Hepatic stellate cell (primary cell): ENCODE data around the gene SLC16A11.

Experiments used
- DNase-seq: peaks from one replicate; pipeline ENCODE4 v3.0.0; 2011; ENCODE audit warnings: low spot score

SLC16A11 gene

DNA sequence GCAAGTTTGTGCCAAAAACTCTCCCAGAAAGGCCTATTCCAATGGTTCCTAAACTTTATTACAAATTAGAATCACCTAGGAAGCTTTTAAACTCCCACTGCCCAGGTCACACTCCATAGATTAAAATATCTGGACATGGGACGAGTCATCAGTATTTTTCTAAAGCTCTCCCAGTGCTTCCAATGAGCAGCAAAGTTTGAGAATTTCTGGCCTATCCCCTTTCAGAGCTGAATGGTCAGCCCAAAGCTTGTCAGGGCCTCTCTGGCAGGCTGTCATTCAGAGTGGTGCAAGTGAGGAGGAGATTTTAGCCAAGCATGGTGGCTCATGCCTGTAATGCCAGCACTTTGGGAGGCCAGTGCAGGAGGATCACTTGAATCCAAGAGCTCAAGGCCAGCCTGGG is 18.6 kb downstream of the SLC16A11 start:
- DNase-seq = no peak

DNA sequence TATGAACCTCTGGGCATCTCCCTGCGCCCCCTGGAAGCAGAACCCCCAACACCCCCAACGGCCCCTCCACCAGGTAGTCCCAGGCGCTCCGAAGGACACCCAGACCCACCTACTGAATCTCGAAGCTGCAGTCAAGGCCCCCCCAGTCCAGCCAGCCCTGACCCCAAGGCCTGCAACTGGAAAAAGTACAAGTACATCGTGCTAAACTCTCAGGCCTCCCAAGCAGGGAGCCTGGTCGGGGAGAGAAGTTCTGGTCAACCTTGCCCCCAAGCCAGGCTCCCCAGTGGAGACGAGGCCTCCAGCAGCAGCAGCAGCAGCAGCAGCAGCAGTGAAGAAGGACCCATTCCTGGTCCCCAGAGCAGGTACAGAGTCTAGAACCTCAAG is 19.5 kb downstream of the SLC16A11 start:
- no peak for DNase-seq

DNA sequence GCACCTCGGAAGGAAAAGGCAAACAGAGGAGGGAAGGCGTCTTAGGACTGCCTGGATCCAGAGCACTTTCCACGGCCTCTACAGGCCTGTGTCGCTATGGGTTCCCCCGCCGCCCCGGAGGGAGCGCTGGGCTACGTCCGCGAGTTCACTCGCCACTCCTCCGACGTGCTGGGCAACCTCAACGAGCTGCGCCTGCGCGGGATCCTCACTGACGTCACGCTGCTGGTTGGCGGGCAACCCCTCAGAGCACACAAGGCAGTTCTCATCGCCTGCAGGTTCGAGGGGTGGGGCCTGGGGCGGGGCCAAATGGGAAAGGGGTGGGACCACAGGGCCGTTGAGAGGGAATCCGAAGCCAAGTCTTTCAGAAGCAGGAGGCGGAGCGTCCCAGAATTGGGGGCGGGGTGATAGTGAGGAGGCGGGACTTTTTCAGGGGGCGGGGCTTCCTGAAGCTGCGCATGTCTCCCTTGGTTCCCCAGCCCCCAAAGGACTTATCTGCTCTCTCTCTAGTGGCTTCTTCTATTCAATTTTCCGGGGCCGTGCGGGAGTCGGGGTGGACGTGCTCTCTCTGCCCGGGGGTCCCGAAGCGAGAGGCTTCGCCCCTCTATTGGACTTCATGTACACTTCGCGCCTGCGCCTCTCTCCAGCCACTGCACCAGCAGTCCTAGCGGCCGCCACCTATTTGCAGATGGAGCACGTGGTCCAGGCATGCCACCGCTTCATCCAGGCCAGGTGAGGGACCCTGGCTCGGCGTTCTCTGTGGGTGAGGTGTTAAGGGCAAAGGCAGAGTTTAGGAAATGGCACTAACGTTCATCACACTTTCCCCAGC is 20.1 kb downstream of the SLC16A11 start:
- DNase-seq = peak; percentile 82

DNA sequence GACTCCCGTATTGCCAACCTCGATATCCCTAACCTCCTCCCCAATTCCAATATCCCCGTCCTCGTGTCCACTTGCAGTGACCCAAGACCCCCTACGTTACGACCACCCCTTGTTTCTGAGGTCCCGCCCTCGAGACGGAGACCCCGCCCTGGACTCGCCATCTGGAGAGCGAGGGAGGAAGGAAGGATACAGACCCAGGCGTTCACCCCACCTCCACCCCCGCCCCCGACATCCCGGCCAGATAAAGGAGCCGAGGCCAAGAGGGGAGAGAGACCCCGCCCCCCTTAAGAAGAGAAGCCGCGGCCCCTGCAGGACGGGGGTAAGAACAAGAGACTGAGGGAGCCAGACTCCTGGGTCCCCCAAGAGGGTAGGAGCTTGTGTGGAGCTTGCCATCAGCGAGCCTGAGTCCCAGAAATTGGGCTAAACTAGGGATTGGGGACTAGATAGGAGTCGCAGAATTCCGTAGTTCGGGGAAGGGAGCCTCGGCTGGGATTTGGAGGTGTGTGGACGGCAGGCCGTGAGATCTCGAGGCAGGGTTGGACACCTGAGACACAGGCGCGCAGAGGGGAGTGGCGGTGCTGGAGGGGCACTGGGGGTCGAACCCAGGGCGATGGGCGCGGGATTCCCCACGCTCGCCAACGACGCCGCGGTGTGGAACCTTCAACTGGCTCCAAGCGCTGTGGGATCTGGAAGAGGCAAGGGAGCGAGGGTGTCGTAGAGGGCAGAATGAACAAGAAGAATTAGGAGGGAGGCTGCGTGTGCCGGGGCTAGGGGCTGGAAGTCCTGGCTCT is 20.9 kb downstream of the SLC16A11 start, which contains the start of gene BCL6B:
Gene BCL6B (plus strand): TSS at position 270 of the 791 bp plus-strand sequence. CDS start 622 bp downstream, outside the sequence.
- no peak for DNase-seq

DNA sequence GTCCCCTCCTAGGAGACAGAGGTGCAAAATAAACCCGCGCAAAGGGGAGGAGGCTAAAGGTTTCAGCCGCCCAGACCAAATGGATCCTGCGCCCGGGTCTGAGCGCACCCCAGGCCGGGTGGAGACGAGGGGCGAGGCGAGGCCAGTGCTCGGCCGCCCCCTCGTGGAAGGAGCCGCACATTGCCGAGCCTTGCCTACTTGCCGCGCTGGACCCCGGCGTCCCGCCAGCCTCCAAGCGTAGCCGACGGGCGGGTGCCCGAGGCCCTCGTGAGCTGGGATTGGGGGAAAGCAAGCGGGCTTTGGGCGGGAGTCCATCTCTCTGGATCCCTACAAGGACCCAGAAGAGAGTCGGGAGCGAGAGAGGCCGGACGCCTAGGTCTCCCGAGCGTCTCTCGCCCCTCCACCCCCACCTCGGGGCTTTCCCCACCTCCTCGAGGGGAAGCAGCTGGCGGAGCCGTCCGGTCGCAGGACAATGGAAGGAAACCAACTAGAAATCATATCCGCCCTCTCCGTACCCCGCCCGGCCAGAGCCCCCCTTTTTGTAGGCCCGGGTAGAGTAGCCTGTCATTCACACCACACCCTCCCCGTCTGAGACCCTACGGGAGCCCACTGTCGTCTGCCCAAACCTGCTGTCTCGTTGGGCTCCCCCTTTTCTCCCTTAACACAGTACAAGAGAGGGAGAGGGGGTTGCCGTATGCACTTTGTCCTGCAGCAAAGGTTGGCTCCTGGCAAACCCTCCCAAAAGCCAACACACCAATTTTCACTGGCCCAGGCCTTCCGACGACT is 21.7 kb downstream of the SLC16A11 start:
- peak; percentile 92 for DNase-seq

DNA sequence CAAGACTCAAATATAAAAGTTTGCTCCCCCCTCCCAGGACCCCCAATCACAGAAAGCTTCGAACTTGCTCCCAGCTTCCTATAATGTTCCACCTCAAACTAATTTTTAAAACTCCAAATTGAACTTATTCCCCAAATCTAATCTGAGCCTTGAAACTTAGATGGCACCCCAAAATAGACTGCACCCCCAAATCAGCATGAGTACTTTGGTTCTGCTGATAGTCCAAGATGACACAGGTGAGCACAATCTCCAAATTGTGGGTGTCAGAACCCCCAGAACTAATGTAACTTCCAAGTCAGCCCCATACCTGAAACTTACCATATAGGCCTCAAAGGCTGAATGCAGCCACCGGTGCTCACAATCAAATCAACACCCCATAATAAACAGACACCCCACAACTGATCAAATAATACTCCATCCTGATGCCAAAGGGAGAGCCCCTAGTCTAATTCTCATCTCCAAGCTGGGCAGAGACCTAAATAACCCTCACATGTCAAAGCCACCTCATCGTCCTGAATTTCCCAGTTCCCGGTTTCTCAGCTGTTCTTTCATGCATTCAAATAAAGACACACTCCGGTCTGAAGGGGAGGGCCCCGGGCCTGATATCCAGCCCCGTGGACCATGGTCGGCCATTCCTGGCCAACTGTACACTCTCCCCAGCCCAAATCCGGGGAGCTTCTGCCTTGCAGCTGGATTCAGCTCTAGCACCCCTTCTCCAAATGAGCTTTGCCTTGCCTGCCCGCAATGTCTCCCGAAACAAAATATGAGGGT is 22.8 kb downstream of the SLC16A11 start:
- no peak for DNase-seq

DNA sequence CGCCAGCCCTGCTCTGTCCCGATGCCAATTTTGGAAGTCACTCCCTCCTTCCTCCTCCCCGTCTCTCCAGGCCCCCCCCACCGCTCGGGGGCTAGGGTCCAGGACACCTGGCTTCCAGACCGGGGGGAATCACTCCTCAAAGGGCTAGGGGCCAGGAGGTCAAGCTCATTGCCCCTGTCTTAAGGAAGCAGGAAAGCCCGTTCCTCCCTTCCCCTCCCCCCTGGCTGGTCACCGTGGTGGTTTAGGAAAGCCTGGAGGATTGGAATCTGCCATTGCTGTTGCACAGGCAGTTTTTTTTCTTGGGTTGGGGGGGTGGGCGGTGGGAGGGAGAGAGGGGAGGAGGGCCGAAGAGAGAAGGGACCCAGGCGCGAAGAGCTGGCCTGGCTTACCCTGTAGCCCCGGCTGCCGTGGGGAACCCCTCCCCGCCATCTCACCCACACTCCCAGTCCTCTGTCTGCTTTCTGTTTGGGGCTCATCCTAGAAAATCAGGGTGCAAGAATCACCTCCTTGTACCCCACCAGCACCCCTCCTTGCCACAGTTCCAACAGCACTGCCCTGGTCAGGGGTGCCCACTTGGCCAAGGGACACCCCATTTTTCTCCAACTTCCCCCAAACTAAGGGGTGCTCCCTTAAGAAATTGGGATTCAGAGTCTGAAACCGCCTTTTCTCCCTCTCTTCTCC is 23.9 kb downstream of the SLC16A11 start:
- peak; percentile 85 for DNase-seq

DNA sequence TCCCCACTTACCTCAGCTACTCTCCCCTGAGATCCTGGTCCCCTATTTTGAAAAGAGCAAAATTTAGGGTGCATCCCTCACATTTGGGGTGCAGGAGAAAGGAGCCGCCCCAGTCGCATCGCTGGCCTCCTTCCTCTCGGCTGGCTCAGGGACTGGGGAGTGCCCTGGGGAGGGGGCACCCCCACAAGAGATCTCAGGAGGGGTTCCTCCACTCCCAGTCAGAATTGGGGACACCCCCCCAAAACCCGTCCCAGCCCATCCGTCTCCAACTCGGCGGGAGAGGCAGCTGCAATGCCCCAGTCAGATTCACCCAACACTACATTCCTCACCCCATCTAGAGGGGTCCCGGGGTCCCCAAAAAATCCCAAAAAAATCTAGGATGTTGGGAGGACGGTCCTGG is 24.5 kb downstream of the SLC16A11 start:
- DNase-seq = no peak

DNA sequence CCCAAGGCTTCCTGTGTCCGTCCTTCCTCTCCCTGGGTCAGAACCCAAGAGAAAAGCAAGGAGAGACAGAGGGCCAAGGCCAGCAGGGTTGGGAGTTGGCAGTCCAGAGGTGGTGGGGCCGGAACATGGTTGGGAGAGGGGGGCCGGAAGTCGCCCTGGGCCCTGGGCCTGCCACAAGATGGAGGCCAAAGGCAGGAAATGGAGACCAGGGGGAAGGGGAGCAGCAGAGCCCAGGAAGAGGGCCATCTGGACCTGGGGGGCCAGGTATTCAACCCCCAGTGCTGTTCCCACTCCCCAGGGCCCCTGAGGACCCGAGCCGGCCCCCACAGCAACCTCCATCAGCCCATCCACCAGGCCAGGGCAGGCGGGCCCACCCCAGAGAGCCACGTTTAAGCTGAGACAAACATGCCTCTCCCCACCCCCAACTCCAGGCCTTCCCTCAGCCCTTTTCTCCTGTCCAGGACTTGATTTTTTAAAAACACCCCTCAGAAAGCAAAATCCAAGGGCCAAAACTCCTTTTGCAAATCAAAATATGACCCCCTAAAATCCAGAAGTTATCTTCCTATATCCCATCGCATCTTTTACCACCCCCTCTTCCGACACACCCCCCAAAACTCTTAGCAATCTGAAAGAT is 25.4 kb downstream of the SLC16A11 start:
- no peak for DNase-seq

DNA sequence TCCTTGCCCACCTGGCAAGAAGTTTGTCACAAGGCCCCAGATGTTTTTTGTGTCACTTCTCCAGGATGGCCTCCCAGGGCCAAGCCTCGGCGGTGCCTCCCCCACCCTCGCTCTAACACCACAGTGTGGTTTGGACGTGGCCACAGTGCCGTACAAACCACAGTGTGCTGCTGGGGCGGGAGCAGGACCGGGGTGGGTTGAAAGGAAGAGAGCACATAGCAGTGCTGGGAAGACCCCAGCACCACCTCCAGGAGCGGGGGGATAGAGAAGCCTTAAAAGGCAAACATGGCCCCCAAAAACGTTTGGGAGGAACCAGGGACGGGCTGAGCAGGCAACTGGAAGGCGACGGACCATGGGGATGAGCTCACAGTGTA is 26.1 kb downstream of the SLC16A11 start:
- DNase-seq = no peak

DNA sequence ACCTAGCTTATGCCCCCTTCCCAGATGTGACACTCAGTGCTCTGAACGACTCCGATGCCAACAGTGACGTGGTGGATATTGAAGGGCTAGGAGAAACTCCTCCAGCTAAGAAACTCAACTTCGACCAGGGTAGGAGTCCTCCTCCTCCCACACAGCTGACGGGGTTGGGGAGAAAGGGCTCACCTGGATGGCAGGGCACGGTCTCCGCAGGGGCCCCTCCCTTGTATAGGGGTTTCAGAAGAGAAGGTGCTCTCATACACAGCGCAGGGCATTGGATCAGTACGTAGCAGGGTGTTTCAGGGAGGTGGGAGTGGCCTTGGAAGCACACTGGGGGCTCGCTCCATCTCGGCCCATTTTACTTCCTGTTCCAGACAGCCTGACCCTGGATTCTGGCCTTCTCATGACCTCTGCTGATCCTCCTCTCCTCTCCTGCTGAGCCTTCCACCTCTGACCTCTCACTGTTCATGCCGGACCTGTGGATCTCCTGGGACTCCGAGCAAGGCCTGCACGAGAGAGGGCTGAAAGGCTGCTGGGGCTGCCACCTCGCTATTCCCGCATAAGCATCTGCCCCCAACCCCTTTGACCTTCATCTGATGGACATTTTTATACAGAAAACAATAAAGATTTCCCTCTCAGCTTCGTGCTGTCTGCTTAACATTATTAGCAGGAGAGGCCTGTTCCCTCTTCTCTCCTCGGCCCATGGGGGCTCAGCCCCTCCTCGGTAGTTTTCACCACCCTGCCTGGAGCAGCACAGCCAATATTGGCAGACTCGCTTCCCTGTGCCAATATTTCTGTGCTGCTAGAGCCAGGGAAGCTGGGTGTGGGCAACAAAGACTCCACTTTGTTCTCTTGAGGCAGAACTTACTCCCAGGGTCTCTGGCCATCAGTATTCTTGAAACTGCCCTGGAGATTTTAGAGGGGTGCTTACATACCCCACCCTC is 26.7 kb downstream of the SLC16A11 start:
- no peak for DNase-seq

DNA sequence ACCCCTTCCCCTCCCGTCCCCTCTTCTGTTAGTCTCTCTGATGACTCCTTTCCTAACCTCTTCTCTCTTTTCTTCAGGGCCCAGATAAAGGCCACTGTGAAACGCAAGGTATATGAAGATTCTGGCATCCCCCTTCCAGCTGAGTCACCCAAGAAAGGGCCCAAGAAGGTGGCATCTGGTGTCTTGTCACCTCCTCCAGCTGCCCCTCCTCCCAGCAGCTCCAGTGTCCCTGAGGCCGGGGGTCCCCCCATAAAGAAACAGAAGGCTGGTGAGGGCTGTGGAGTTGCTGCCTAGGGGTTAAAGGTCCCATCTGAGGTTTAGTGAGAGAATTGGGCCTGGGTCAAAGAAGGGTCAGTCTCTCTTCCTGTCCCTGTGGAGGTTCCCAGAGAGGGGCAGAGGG is 27.5 kb downstream of the SLC16A11 start:
- DNase-seq = no peak

DNA sequence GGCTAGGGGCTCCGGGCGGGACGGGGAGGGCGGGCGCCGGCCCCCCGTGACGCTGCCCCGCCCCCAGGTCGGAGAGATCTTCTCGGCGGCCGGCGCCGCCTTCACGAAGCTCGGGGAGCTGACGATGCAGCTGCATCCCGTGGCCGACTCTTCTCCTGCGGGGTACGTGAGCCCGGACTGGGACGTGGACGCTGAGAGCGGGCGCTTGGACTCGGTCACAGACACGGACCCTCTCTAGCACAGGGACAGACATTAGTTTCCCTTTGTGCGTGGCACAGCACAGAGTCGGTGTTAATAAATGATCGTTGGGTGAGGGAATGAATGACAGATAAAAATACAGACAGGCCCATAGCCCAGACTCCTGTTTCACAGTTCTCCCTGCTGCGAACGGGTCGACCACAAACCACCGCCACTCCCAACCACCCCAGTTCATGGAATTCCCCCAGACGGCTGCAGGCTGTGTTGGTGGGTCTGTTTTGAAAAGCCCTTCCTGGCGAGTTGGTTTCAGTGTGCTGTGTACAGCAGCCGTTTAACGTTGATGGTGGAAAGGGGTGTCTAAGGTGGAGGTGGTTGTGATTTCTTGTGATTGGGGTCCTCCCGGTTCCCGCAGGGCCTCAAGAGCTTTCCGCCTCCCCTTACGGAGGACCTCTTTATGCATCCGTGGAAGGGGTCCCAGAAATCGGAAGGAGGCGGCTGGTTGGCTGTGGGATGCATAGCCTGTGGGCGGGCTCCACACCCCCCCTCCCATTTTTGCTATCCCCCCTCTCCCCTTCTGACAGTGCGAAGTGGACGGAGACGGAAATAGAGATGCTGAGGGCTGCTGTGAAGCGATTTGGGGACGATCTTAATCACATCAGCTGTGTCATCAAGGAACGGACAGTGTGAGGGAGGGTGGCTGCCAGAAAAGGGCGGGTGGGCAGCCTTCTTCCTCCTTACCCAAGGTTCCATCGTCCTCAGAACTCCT is 28.6 kb downstream of the SLC16A11 start:
- DNase-seq = peak; percentile 71

DNA sequence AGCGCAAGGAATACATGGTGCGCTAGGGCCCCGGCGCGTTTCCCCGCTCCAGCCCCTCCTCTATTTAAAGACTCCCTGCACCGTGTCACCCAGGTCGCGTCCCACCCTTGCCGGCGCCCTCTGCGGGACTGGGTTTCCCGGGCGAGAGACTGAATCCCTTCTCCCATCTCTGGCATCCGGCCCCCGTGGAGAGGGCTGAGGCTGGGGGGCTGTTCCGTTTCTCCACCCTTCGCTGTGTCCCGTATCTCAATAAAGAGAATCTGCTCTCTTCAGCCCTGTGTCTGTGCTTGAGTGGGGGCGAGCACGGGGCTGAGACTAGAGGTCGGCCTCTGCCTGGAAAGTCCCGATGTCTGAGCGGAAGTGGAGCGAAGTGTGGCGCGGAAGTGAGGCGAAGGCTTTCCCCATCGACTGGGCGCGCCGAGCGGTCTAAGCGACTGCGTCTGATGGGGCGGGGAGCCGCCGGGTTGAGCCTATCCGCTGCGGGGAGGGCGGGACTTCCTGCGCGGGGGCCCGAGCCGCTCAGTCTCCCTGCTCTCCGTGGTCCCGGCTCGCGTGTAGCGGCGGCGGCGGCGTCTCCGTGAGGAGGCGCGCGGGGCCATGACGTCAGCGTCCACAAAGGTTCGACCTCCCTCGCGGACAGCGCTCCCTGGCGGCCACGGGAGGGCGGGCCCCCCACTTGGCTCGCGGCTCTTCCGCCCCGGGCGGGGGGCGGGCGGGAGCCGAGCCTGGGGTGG is 29.5 kb downstream of the SLC16A11 start:
- DNase-seq = peak; percentile 98

DNA sequence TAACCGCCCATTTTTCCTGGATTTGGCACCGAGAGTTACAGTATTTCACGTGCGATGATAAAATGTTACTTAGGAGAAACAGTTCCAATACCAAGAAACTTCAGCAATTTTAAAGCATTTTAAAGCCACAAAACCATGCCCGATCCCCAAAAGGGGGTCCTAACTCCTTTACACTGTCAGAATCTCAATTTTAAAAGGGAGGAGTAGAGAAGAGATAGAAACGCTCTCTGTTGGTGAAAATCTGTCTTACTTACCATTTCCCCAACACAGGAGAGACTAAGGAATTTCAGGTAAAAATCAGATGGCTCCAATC is 32.0 kb downstream of the SLC16A11 start:
- DNase-seq = no peak

DNA sequence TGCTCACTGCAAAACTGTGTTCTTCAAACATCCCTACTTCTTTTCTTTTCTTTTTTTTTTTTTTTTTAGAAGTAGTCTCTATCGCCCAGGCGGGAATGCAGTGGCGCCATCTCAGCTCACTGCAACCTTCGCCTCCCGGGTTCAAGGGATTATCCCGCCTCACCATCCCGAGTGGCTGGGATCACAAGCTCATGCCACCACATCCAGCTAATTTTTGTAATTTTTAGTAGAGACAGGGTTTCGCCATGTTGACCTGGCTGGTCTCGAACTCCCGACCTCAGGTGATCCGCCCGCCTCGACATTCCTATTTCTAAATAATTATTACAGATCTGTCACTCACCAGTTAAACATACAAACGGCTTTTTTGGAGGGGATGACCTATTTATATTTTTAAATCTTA is 32.5 kb downstream of the SLC16A11 start:
- no peak for DNase-seq

DNA sequence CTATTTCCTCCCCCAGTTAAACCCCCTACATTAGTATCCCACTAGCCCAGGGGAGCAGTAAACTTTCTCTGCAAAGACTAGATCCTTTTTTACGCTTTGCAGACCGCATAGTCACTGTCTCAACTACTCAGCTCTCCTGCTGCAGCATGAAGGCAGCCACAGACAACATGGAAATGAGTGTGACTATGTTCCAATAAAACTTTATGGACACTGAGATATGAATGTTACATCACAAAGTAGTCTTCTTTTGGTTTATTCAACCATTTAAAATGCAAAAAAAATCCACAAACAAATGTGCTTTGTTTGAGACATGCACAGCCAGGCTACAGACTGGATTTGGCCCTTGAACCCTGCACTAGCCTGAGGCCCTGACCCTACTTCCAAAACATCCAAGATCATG is 33.4 kb downstream of the SLC16A11 start:
- no peak for DNase-seq

DNA sequence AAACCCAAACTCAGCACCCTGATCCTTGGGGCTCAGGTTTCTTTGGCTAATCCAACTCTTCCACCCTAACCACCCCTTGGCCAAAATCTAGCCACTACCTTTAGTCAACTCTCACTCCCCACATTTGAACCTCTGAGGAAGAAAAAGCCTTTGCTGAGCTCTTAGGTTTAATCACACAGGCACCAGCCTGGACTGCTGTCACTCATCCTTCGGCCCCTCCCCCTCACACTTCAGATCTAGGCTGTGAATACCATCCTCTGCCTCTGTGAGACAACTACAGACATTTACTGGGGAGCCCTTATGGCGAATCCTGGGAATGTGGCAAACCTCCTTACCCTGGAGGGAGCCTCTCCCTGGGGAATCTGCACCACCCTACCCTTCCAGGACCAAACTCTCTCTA is 36.7 kb downstream of the SLC16A11 start:
- DNase-seq = no peak
